HG03196 (cell line): ENCODE results near the gene TMEM221.

Experiments
- ATAC-seq: cut with Tn5 transposase; IDR thresholded peaks from one replicate; pipeline ENCODE4 v1.9.1; 2021; ENCODE audit not compliant: unreplicated experiment

The TMEM221 gene

GRCh38 chr19:17445526-17446165 lies 2.8 kb downstream of the TMEM221 start:
- no peak for ATAC-seq

- no peak for ATAC-seq
These were observed 7.0 kb downstream of the TMEM221 start for GRCh38 chr19:17441241-17442021.

DNA sequence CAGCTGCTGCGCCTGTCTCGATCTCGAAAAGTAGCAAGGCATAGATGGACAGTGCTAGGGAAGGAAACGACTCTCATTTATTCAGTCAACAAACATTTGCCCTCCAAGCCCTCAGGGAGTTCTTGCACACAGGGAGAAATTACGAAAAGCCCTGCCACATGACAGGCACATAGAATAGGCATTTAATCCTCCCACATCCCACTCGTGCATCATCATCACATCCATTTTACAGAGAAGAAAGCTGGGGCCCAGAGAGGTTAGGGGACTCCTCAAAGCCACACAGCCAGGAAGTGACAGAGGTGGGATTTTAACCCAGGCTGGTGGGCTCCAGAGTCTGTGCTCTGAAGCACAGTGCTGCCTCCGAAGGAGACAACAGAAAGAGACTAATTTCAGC lies 11.6 kb downstream of the TMEM221 start:
- ATAC-seq, result no peak

- ATAC-seq, result no peak
These were observed 12.2 kb downstream of the TMEM221 start for GRCh38 chr19:17436094-17436873.

DNA sequence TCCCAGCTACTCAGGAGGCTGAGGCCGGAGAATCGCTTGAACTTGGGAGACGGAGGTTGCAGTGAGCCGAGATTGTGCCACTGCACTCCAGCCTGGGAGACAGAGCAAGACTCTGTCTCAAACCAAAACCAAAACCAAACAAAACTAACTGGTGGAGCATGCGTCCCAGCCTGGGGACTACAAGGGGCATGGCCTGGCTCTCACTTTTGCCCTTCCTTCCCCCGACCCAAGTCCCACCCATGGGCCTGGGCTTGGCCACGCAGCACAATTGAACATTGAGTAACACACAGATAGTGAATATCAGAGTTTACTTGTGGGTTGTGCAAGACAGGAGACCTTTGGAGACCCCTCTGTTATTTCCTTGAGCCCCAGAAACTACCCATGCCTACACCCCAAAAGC lies 13.2 kb downstream of the TMEM221 start:
- no peak for ATAC-seq

DNA sequence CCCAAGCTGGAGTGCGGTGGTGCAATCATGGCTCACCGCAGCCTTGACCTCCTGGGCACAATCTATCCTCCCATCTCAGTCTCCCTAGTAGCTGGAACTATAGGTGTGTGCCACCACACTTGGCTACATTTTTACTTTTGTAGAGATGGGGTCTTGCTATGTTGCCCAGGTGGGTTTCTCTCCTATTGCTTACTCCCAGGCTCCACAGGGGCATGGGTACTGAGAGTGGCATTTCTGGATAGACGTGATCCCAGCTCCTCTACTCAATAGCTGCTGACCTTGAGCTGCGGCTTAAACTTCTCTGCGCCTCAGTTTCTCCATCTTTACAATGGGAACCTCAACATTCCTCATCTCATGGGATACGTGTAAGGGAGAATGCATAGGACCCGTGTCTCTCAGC lies 17.1 kb downstream of the TMEM221 start:
- ATAC-seq, result no peak

DNA sequence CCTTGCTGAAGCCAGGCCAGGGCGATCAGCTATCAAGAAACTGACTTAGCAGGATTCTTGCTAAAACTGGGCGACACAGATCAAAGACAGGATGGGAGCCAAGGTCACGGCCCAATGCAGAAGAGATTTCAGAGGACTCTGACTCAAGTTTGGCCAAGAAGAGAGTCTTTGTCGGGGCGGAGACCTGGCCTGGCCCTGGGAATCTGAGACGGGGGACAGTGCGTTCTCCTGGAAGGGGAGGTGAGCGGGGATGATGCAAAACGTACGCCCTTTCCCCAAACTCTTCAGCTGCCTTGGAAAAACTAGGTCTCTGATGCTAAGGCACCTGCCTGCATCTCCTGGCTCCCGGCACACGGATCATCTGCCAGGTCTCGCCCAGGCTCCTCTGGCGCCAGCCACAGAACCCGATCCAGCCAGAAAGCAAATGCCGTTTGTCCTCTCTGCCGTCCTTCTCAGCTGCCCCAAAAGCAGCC lies 18.8 kb downstream of the TMEM221 start:
- no peak for ATAC-seq

- no peak for ATAC-seq
These were observed 23.6 kb downstream of the TMEM221 start for GRCh38 chr19:17424743-17425365.

DNA sequence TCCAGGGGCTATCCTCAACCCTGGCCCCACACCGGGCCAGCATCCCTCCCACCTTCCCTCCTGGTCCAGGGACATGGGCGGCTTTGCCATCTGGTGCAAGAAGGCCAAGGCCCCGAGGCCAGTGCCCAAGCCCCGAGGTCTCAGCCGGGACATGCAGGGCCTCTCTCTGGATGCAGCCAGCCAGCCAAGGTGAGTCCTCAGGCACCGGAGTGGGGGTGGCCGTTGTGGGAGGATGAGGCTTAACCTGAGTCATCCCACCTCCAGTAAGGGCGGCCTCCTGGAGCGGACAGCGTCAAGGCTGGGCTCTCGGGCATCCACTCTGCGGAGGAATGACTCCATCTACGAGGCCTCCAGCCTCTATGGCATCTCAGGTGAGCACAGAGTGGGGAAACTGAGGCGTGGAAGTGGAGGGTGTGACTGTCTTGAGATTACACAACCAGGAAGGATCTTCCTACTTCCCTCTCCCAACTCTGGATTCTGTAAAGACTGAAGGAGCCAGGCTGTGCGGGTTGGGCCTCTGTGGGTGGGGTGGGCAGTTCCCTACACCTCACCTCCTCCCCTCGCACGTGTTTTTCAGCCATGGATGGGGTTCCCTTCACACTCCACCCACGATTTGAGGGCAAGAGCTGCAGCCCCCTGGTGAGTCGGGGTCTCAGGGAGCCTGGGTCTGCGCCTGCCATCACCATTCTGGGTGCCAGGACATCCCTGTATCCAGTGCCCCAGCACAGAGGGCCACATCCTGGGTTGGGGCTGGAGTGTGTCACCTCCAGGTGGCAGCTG lies 24.8 kb downstream of the TMEM221 start:
- no peak for ATAC-seq

GRCh38 chr19:17421942-17422341 lies 26.5 kb downstream of the TMEM221 start:
- no peak for ATAC-seq

GRCh38 chr19:17420475-17420924 lies 28.0 kb downstream of the TMEM221 start:
- peak; percentile 38 for ATAC-seq

- ATAC-seq, result peak; percentile 83
These were observed 28.6 kb downstream of the TMEM221 start, which contains the start of gene MVB12A for GRCh38 chr19:17419621-17420474. MVB12A (plus strand) TSS chr19:17420047; CDS start chr19:17420136, 89 bp downstream.

- no peak for ATAC-seq
These were observed 29.3 kb downstream of the TMEM221 start for GRCh38 chr19:17419154-17419620.

DNA sequence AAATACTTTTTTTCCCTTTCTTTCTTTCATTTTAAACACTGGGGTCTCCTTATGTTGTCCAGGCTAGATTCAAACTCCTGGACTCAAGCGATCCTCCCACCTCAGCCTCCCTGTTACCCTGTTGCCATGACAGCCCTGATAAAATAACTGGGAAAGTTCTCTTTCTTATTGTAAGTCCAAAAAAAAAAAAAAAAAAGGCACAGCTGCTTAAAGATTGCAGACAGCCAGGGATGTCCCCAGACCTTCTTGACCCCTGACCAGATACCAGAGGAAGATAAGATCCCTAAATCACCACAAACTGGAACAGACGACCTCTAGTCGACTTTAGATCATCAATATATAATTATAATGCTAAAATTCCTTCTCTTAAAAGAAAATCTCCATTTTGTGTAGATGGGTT lies 29.8 kb downstream of the TMEM221 start:
- no peak for ATAC-seq

DNA sequence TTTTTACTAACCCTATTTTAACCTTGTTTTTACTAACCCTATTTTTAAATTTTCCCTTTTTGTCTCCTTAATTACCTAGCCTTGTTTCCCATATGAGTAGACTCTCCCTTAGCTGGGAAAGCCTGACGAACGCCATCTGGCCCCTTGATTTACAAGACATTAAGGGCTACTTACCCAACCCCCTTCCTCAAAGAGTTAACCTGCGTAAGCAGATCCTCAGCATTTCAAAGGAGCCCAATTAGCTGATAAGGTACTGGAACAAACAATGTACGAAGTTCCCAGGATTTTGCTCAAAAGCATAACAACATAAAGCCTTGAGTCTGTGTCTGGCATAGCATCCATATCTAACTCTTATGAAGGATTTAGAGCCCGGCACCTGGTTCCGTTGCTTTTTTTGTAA lies 33.3 kb downstream of the TMEM221 start:
- no peak for ATAC-seq

- ATAC-seq, result no peak
These were observed 34.4 kb downstream of the TMEM221 start for GRCh38 chr19:17414097-17414496.

DNA sequence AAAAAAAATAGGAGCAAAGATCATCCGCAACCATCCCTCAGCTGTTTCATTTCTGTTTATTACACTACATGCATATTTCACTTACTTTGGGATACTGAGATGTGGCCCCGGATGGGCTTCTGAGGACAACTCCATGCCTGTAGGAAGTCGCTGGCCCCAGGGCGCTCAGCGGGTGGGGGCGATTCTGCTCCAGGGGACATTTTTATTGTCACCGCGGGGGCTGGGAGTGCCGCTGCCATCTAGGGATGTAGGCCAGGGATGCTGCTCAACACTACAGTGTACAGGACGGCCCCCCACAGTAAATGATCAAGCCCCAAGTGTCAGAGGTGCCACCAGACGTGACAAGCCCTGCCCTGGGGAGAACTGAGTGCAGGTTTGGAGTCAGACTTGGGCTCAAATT lies 36.7 kb downstream of the TMEM221 start:
- ATAC-seq, result no peak

GRCh38 chr19:17409990-17410389 lies 38.5 kb downstream of the TMEM221 start:
- ATAC-seq, result no peak

GRCh38 chr19:17406887-17407196 lies 41.6 kb downstream of the TMEM221 start:
- ATAC-seq, result no peak
